ENCODE data around the gene ZNF496.
"Not testable (repeated sequence)": the region's sequence is repeated elsewhere in the genome, so short reads cannot be mapped to it uniquely, and the experiment has no call there.

The ZNF496 gene

GRCh38 chr1:247291161-247291560 lies 40.5 kb downstream of the ZNF496 start:
- FAIRE-seq, result no peak

GRCh38 chr1:247290576-247290975 lies 41.1 kb downstream of the ZNF496 start:
- FAIRE-seq, result no peak

- FAIRE-seq, result not testable (repeated sequence)
Measured at GRCh38 chr1:247289274-247289892, 42.3 kb downstream of the ZNF496 start.

GRCh38 chr1:247288341-247288740 lies 43.3 kb downstream of the ZNF496 start:
- no peak for FAIRE-seq

GRCh38 chr1:247287460-247287859 lies 44.2 kb downstream of the ZNF496 start:
- no peak for FAIRE-seq

GRCh38 chr1:247286134-247286670 lies 45.5 kb downstream of the ZNF496 start:
- no peak for FAIRE-seq

- no peak for FAIRE-seq
Measured at GRCh38 chr1:247281001-247281574, 50.6 kb downstream of the ZNF496 start.

- no peak for FAIRE-seq
Measured at GRCh38 chr1:247277191-247277590, 54.5 kb downstream of the ZNF496 start.

- no peak for FAIRE-seq
Measured at GRCh38 chr1:247274605-247275256, 56.9 kb downstream of the ZNF496 start.

- FAIRE-seq, result no peak
Measured at GRCh38 chr1:247273013-247273412, 58.7 kb downstream of the ZNF496 start.

- no peak for FAIRE-seq
Measured at GRCh38 chr1:247270003-247270402, 61.7 kb downstream of the ZNF496 start.

- FAIRE-seq, result no peak
Measured at GRCh38 chr1:247269133-247269532, 62.5 kb downstream of the ZNF496 start.

GRCh38 chr1:247268390-247269045 lies 63.1 kb downstream of the ZNF496 start:
- FAIRE-seq, result no peak

- FAIRE-seq, result no peak
Measured at GRCh38 chr1:247266053-247266452, 65.6 kb downstream of the ZNF496 start.

- not testable (repeated sequence) for FAIRE-seq
Measured at GRCh38 chr1:247255772-247256171, 75.9 kb downstream of the ZNF496 start, which contains the start of gene VN1R5. Gene VN1R5, plus strand, starts transcription at chr1:247256072.

- no peak for FAIRE-seq
Measured at GRCh38 chr1:247247568-247247967, 84.1 kb downstream of the ZNF496 start.

Data from A204.1 (cell line).